GM13976 (cell line): ENCODE measurements around the gene ZC3H18.

ENCODE experiments used
- DNase-seq: peaks from one replicate; pipeline ENCODE4 v3.0.0; 2012; ENCODE audit warnings: low spot score
- in situ Hi-C: fragments of 300-500 bp; cut with MboI; formaldehyde crosslinking; loops from one replicate; pipeline ENCODE4 v1.12.0; 2022; ENCODE audit warnings: low sequenced_read_pairs, mixed read lengths, inconsistent platforms; ENCODE audit not compliant: unreplicated experiment
- TF ChIP-seq, protein P1 (sequence below): IDR thresholded peaks from 2 replicates; pipeline ENCODE4 v1.5.1; 2012; ENCODE audit warnings: borderline replicate concordance, mild to moderate bottlenecking; ENCODE audit not compliant: insufficient read depth; ENCODE audit errors: extremely low read depth, missing control alignments, control extremely low read depth

ZC3H18 gene

DNA sequence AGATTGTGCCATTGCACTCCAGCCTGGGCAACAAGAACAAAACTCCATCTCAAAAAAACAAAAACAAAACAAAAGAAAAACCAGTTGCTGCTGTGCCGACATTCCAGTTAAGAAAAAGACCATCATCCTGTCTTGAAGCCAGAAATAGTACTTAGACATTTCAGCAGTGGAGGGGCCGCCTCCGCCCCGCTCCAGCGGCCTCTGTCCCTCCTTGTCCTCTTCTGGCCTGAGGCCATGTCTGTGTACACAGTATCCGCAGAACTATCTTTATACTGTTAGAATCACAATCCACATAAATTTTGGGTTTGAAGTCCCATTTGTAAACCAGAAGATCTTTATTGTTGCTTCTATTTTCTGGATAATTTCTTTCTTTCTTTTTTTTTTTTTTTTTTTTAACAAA, 24.9 kb downstream of the ZC3H18 start:
- in situ Hi-C loops = no loop called here
- no peak for DNase-seq
- TF ChIP-seq, protein P1, sequence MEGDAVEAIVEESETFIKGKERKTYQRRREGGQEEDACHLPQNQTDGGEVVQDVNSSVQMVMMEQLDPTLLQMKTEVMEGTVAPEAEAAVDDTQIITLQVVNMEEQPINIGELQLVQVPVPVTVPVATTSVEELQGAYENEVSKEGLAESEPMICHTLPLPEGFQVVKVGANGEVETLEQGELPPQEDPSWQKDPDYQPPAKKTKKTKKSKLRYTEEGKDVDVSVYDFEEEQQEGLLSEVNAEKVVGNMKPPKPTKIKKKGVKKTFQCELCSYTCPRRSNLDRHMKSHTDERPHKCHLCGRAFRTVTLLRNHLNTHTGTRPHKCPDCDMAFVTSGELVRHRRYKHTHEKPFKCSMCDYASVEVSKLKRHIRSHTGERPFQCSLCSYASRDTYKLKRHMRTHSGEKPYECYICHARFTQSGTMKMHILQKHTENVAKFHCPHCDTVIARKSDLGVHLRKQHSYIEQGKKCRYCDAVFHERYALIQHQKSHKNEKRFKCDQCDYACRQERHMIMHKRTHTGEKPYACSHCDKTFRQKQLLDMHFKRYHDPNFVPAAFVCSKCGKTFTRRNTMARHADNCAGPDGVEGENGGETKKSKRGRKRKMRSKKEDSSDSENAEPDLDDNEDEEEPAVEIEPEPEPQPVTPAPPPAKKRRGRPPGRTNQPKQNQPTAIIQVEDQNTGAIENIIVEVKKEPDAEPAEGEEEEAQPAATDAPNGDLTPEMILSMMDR = no peak

DNA sequence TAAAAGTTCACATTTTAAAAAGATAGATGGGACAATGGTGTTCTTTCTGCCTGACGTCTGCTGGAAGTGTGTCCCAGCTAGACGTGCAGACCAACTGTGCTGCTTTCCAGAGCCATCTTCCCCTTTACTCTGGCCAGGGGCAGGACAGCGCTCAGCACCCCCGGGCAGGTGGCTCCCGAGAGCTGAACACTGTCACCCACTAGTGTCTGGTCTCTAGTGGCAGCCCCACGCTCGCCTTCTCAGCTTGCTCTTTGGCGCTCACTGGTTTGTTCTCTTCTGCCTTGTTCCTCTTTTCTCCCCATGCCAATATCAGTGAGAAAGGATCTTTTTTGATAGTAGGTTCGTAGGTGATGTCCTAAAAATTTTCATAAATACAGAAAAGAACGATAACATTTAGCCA, 25.7 kb downstream of the ZC3H18 start:
- TF ChIP-seq, protein P1 = no peak
- in situ Hi-C loops = no loop called here
- no peak for DNase-seq

DNA sequence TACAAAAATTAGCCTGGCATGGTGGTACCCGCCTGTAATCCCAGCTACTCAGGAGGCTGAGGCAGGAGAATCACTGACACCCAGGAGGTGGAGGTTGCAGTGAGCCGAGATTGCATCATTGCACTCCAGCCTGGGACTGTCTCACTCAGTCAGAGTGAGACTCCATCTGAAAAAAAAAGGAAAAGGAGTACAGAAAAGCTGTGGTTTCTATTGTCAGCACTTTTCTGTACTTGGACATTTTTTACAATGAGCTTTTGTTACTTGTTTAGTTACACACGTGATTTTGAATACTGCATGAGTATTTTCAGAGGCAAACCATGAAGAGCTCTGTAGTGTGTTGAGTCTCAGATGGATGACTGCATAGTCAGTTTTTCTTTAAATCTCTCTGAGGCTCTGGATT, 26.3 kb downstream of the ZC3H18 start:
- in situ Hi-C loops = no loop called here
- no peak for DNase-seq
- TF ChIP-seq, protein P1 = no peak

DNA sequence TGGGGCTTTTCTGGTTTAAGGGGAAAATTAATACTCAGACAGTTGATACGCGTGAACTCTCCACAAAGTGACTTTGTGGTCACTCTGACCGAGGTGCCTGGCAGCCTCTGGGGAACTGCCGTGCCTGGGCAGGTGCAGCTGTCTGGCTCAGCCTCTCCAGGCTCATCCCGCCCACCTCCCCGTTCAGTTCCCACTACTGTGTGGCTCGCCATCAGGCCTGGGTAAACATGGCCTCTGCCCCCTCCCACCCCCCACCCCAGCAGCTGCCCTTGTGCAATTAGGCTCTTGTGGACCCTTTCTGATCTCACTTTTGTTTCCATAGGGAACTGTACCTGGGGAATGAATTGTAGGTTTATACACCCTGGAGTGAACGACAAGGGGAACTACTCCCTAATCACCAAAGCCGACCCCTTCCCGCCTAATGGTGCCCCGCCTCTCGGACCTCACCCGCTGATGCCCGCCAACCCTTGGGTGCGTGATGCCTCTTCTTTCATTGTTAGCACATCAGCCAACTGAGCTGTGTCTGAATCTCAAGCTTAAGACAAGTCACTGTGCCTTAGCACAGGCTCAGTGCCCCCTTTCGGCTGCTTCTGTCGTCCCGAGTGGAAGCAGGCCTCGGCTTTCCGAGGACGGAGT, 27.8 kb downstream of the ZC3H18 start:
- no peak for DNase-seq
- TF ChIP-seq, protein P1 = no peak
- in situ Hi-C loops = no loop called here

DNA sequence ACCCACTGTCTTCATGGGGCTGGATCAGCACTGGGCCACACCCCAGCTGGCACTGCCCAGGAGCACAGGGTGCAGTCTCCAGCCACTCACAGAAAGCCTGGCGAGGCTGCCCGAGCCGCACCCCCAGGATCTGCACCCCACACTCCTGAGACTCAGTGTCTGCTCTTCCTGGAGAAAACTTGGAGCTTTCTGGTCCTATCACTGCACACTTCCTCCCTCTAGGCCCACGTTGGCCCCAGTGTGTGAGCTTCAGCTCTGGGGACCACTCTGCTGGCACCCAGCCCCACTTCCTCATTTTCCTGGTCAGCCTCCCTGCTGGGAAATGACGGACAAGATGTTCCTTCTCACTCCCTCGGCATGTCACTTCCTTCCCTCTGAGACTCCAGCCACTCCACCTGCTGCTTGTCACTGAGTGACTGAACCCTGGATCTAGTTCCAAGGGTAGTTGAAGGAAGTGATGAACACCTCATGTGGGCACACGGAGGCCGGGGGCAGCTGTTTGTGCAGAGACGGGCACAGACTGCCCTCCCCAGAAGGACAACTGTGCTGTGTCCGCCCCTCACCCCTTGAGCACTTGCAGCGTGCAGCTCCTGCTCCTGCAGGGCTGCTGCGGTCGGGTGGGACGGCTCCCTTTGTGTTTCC, 29.0 kb downstream of the ZC3H18 start:
- TF ChIP-seq, protein P1 = no peak
- no peak for DNase-seq
- in situ Hi-C loops = no loop called here

DNA sequence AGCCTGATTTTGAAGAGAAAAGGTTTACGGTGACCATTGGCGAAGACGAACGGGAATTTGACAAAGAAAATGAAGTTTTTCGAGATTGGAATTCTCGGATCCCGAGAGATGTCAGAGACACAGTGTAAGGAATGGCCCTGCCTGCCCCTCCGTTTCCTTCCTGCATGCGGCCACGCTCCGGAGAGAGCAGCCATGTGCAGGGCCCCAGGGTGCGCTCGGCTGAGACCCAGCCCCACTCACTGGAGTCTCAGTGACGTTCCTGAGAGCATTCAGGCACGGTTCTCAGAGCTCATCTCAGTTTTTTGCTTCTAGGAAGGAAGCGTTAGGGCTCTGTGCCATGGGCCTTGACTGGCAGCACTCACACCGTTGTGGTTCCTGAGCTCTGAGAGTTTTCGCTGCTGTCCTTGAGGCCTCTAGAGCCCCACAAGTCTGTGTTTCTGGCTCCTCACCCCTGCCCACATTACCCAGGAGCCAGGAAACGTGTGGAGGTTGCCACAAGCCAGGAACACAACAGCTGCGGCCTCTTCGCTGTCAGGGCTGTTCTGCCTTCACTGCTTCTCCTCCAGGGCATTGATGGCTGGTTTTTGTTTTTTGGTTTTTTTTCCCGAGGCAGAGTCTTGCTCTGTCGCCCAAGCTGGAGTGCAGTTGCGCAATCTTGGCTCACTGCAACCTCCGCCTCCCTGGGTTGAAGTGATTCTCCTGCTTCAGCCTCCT, 29.8 kb downstream of the ZC3H18 start:
- DNase-seq = no peak
- in situ Hi-C loops = no loop called here
- TF ChIP-seq, protein P1 = no peak
